Ureter (tissue), 1 donor: ENCODE results near the gene PPP1R13L. TPM values are rescaled to one million over a fixed set of nuclear protein-coding genes. Genes with fewer than 3 reads are reported as not detected.
"Not testable (repeated sequence)": the region's sequence is repeated elsewhere in the genome, so short reads cannot be mapped to it uniquely, and the experiment has no call there.

Source experiments
- DNase-seq: peaks from one replicate; pipeline ENCODE4 v3.0.0-alpha.2; 2020; ENCODE audit warnings: low spot score
- total RNA-seq: library from RNA; stranded (reverse); gene quantifications from one replicate; pipeline ENCODE4 v1.2.4, GENCODE V29; 2023
- donor health status: DM: yes; HTN: yes; CAD: no.

PPP1R13L gene
- total RNA-seq, 1 donor from 2014 or later = 108 TPM

- DNase-seq = no peak
Observed at GRCh38 chr19:45346449-45346848, 58.4 kb downstream of the PPP1R13L start.

GRCh38 chr19:45345506-45345860 lies 59.4 kb downstream of the PPP1R13L start:
- DNase-seq = no peak

GRCh38 chr19:45344621-45345505 lies 60.0 kb downstream of the PPP1R13L start:
- DNase-seq = no peak

- no peak for DNase-seq
Observed at GRCh38 chr19:45342911-45343310, 62.0 kb downstream of the PPP1R13L start.

GRCh38 chr19:45340899-45341453 lies 63.9 kb downstream of the PPP1R13L start:
- DNase-seq = no peak

GRCh38 chr19:45340232-45340898 lies 64.5 kb downstream of the PPP1R13L start, which contains the start of gene KLC3:
Gene KLC3, plus strand, starts transcription at chr19:45340750. Its CDS starts 4,792 bp downstream, at chr19:45345542.
- DNase-seq = no peak

- DNase-seq = no peak
Observed at GRCh38 chr19:45339629-45340028, 65.2 kb downstream of the PPP1R13L start.

GRCh38 chr19:45336696-45337251 lies 68.1 kb downstream of the PPP1R13L start:
- no peak for DNase-seq

- DNase-seq = not testable (repeated sequence)
Observed at GRCh38 chr19:45334881-45335280, 70.0 kb downstream of the PPP1R13L start.

- DNase-seq = no peak
Observed at GRCh38 chr19:45333609-45334303, 71.1 kb downstream of the PPP1R13L start.

- no peak for DNase-seq
Observed at GRCh38 chr19:45331411-45331810, 73.5 kb downstream of the PPP1R13L start.

Other genes with a start within 250 kb of the PPP1R13L start
- gene NKPD1, start 244.1 kb downstream of the PPP1R13L start, total RNA-seq = 0.60 TPM
- 37.7 TPM for gene TRAPPC6A, start 226.8 kb downstream of the PPP1R13L start, total RNA-seq
- 15.0 TPM for gene BLOC1S3, start 226.3 kb downstream of the PPP1R13L start, total RNA-seq
- gene EXOC3L2, start 159.7 kb downstream of the PPP1R13L start, total RNA-seq = 7.2 TPM
- 32.0 TPM for gene MARK4, start 153.8 kb downstream of the PPP1R13L start, total RNA-seq
- 2.8 TPM for gene CKM, start 82.2 kb downstream of the PPP1R13L start, total RNA-seq
- gene KLC3, start 64.3 kb downstream of the PPP1R13L start, total RNA-seq = 1.3 TPM
- gene ERCC2, start 34.5 kb downstream of the PPP1R13L start, total RNA-seq = 26.1 TPM
- gene POLR1G, start 1.6 kb upstream of the PPP1R13L start, total RNA-seq = 6.9 TPM
- gene ERCC1, start 18.8 kb upstream of the PPP1R13L start, total RNA-seq = 78.3 TPM
- gene FOSB, start 62.9 kb upstream of the PPP1R13L start, total RNA-seq = 1.5 TPM
- 5.8 TPM for gene RTN2, start 92.0 kb upstream of the PPP1R13L start, total RNA-seq
- gene PPM1N, start 93.4 kb upstream of the PPP1R13L start, total RNA-seq = 1.4 TPM
- 90.1 TPM for gene VASP, start 102.4 kb upstream of the PPP1R13L start, total RNA-seq
- gene OPA3, start 179.7 kb upstream of the PPP1R13L start, total RNA-seq = 21.1 TPM
- 5.1 TPM for gene GPR4, start 197.1 kb upstream of the PPP1R13L start, total RNA-seq
- 97.7 TPM for gene EML2, start 234.3 kb upstream of the PPP1R13L start, total RNA-seq